LNCAP (cell line): ENCODE measurements around the gene SLC9A9.

Experiments used
- CTCF ChIP-seq: fragments of 450-650 bp; IDR thresholded peaks from 2 replicates; pipeline ENCODE4 v1.5.1; 2017; ENCODE audit warnings: mild to moderate bottlenecking

SLC9A9 gene

GRCh38 chr3:143288944-143289343 is 559.3 kb downstream of the SLC9A9 start:
- no peak for TF ChIP-seq CTCF

- no peak for TF ChIP-seq CTCF
Measured at GRCh38 chr3:143287403-143287802, 560.9 kb downstream of the SLC9A9 start.

GRCh38 chr3:143286392-143287010 is 561.8 kb downstream of the SLC9A9 start:
- TF ChIP-seq CTCF: no peak

GRCh38 chr3:143283432-143284128 is 564.7 kb downstream of the SLC9A9 start:
- no peak for TF ChIP-seq CTCF

- TF ChIP-seq CTCF: no peak
Measured at GRCh38 chr3:143280984-143281383, 567.3 kb downstream of the SLC9A9 start.

- TF ChIP-seq CTCF: no peak
Measured at GRCh38 chr3:143278721-143279120, 569.5 kb downstream of the SLC9A9 start.

- no peak for TF ChIP-seq CTCF
Measured at GRCh38 chr3:143277531-143277930, 570.7 kb downstream of the SLC9A9 start.
